ENCODE data around the gene DDX3X.
A peak's percentile ranks its signal among the peaks of the same experiment; 100 is the strongest.
"Not testable (repeated sequence)": the region's sequence is repeated elsewhere in the genome, so short reads cannot be mapped to it uniquely, and the experiment has no call there.

DDX3X gene

DNA sequence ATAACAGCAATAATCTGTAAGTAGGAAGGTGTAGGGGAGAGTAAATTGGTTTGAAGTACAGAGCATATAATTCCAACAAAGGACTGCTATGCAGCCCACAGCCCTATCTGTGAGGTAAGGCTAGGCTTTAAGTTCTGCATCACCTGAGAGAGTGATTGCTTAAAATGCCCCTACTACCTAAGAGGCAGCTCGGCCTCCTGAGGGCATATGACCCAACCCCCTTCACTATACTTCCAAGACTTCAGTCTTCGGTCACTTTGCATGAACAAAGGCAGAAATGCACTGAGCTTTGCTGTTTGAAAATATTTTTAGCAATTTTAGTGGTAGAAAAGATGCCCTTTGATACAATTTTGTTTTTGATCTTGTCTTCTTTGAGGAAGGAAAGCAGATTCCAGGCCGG is 4.9 kb upstream of the DDX3X start:
- DNase-seq (ENCODE audit: low read depth in 2 of 2) = no peak

DNA sequence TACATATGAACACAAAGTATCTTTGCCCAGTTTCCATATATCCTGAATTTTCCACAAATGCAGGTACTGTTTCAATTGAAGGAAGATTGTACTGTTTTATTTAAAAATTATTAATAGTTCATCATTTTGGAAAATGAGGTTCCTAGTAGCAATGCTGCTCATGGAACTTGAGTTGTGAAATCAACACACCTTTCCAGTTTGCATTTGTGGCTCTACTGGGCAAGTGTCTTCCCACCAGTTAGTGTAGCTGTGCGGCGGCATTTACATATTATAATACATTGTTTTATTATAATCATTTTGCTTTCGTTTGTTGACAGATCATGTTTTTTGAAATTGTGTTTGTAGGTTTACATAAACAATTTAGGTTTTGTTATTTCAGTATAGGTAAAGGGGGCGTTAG is 2.0 kb upstream of the DDX3X start:
- DNase-seq (ENCODE audit: low read depth in 2 of 2) = no peak

DNA sequence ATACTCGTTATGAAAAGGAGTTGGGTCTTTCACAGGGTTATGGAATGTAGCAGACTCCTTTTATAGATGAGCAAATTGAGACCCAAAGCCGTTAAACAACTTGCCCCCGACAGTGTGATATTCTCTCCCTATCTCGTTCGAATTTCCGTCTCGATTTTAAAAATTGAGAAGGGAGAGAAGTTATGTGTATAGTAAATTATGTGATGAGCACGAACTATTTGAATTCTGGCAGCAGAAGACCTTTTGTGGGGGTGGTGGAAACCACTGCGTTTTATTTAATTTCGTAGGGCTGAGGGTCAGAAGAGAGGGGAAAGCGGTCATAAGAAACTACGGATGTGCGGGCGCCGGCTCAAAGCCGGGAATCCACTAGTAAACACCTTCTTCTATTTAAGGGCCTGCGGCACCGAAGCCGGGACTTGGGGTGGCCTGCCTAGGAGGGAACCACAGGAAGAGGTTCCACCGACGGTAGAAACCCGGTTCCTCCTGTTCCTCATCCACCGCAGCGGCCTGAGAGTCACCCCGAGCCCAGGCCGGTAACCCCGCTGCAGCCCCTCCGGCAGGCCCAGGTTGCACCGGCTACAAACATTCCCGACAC is 1.5 kb upstream of the DDX3X start:
- DNase-seq (ENCODE audit: low read depth in 2 of 2) = no peak

DNA sequence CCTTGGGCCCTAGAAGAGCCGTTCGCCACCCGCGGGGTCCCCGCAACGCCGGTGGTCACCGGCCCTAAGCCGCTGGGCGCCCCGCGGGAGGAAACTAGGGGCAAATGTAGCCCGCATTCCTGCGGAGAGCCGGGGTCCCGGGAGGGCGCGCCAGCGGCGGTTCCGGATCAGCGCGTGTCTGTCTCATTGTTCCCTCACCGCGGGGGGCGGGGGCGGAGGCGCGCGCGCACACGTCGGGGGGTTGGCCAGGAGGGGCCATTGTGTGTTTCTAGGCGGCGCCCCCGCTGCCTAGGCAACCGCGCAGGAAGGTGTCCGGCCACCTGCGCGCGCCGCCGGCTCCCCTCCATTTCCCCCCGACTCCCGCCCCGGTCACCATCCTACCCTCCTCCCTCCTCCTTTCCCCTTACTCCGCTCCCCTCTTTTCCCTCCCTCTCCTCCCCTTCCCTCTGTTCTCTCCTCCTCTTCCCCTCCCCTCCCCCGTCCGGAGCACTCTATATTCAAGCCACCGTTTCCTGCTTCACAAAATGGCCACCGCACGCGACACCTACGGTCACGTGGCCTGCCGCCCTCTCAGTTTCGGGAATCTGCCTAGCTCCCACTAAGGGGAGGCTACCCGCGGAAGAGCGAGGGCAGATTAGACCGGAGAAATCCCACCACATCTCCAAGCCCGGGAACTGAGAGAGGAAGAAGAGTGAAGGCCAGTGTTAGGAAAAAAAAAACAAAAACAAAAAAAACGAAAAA is 789 bp upstream of the DDX3X start:
- peak; percentile 73 to 87 for DNase-seq (ENCODE audit: low read depth in 2 of 2)

DNA sequence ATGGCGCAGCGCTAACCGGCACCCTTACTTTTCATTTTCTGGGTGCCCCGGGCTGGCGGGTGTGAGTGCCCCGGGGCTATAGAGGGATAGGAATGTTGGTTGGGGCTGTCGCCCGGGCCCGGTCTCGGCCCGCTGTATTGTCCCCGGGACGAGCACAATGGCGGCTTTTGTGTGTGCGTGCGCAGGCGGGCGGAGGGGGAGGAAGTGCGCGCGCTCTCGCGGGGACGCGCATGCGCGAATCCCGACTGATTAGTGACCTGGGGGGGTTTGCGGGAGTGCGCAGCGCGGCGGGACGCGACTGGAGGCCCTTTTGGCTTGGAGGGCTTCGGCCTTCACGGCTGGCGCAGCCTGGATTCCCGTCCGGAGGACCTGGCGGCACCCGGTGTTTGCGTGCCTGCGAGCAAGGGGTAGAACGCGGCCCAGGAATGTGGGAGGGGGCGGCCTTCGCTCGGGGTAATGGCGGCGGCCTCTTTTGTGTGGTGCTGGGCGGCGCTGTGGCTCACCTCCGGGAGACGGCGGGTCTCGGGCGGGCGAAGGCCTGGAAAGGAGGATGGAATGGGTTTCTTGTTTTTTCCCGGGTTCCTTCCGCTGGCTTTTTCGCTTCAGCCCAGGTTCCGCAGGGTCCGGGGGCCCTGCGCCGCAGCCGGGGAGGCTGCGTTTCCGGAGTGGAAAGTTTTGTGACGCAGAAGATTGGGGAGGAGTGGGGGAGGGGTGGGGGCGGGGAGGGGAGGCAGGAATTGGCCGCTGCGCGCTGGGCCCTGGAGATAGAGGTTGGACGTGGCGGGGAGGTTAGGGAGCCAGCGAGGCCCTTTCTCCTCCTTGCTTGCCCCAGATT is 618 bp downstream of the DDX3X start:
- peak; percentile 49 to 75 for DNase-seq (ENCODE audit: low read depth in 2 of 2)

DNA sequence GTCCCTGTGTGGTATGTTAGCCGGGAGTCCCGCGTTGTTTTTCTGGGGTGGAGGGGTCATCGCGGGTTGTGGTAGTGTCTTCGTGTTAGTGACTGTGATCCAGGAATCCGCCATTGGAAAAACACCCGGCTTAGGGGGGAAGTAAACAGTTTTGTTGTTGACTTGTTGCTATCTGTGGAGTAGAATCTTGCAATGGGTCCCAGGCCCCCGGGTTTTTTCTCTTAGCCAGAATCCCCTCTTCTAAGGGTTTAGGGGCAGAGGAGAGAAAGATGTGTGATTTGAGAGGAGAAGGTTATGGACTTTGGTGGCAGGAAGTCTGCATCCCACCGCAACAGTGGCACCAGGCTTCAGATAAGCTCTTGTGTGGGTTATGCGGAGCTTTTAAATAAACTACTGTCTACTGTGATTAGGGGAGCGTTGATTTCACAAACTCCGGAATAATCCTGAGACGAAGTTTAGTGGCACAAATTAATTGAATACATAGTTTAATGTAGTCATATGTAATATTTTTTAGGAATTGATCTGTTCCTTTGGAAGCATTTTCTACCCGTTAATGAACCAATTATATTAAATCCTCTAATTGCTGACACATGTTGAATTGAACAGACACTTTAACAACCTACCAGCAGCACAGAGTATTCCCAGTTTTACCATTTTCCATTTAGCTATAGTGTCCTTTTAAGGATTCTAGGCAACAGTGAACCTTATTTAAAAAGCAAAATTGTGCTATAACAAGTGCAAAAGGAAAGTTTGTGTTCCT is 1.4 kb downstream of the DDX3X start:
- no peak for DNase-seq (ENCODE audit: low read depth in 2 of 2)

DNA sequence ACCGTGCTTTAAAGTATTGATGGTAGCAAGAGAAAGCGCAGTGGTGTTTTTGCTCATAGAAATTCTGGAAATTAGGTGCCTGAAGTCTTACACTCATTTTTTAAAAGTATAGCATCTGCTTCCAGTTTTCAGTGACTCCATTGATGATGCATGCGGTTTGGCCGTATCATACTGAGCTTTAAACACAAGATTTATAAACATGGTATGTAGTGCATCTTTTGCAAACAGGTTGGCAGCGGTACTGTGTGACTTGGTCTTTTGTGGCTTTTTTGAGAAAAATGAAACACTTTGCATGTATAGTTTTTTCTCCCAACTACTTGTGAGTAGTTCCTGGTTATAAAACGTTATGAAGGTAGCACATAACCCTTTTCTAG is 2.0 kb downstream of the DDX3X start:
- DNase-seq (ENCODE audit: low read depth in 2 of 2) = no peak

DNA sequence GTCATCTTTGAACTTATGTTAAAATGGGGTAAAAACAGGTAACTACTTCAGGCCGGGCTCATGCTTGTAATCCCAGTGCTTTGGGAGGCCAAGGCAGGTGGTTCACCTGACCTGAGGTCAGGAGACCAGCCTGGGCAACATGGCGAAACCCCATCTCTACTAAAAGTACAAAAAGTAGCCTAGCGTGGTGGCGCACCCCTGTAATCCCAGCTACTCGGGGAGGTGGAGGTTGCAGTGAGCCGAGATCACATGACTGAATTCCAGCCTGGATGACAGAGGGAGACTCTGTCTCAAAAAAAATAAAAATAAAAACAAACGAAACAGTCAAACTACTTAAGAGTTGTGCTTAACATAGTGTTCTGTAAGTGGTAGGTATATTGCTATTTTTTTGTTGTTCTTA is 2.5 kb downstream of the DDX3X start:
- no peak for DNase-seq (ENCODE audit: low read depth in 2 of 2)

DNA sequence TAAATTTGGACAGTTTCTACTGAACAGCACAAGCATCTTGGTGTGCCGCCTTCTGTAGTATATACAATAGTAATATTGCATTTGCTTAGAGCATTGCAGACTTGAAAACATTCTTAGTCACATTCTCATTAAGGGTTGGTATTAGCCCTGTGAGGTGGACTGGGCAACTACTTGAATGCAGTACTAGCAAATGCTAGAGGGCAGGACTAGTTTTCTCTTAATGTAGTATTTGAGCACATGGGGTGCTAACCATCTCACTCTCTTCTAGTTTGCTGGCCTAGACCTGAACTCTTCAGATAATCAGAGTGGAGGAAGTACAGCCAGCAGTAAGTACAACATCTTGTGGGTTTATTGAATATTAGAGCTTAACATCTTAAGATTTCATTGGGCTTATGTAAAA is 3.2 kb downstream of the DDX3X start:
- no peak for DNase-seq (ENCODE audit: low read depth in 2 of 2)

DNA sequence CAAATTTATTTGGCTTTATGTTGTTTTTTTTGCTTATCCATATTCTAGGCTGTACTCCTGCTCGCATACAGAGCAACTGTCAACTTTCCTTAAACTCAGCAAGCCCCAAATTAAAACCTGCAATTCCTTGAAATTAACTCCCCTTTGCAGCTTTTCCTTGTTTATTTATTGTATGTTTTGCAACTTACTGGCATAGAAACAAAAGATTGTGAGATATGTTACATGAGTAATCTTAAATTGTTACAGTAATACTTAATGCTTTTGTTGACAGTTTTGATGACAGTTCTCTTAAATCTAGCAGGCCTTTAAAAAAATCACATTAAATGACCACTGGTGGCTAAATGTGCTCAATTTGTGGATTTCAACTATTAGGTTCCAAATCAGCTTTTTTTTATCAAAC is 4.5 kb downstream of the DDX3X start:
- no peak for DNase-seq (ENCODE audit: low read depth in 2 of 2)

DNA sequence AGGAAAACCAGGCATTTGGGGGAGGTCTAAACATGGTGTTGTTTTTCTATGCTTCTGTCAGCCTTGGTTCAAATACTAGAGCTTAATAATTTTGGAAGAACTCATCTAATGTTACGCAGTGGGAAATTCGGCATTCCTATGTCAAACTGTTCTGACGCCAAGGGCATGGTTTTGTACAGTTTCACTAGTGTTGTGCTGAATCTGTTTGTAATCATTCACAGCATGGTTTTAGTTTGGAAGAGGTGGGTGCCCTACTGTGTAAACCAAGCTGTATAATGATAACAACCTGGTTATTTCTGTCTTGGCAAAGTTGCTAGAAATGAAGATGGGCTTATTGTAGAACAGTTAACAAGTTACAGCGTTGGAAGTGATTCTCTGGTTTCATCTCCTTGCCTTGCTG is 5.2 kb downstream of the DDX3X start:
- DNase-seq (ENCODE audit: low read depth in 2 of 2) = no peak

DNA sequence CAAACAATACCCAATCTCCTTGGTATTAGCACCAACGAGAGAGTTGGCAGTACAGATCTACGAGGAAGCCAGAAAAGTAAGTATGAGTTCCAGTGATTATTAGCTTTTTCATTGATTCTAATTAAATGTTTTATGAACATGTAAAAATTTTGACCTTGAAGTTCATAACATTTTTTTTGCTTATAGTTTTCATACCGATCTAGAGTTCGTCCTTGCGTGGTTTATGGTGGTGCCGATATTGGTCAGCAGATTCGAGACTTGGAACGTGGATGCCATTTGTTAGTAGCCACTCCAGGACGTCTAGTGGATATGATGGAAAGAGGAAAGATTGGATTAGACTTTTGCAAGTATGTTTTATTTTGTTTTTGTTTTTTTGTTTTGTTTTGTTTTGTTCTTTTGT is 10.1 kb downstream of the DDX3X start:
- DNase-seq (ENCODE audit: low read depth in 2 of 2) = no peak

DNA sequence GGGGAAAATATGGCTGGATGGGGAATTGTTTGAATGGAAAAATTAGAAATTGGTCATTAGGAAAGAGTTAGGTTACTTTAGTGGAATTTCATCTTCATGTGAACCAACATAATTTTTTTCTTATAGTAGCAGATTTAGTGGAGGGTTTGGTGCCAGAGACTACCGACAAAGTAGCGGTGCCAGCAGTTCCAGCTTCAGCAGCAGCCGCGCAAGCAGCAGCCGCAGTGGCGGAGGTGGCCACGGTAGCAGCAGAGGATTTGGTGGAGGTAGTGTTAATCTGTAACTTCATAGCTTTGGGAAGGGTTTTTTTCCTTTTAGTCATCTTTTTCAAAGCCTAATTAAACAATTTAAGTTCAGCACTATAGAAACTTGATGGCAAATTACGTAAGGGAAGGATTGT is 13.2 kb downstream of the DDX3X start:
- no peak for DNase-seq (ENCODE audit: low read depth in 2 of 2)

DNA sequence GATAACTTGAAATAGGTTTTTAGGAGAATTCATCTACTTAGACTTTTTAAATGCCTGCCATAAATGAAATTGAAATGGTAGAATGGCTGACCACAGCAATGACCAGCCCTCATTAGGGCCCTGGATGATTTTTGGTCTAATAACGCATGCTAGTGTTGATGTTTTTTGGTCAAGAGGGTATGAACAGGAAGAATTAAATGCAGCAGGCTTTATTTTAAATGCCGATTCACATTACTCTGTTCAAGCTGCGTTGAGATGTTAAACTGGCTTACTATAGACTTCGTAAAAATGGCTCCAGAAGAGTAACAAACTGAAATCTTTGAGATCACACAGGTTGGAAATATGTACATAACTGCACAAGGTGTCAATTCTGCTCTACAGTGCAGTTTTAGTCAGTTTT is 14.6 kb downstream of the DDX3X start:
- no peak for DNase-seq (ENCODE audit: low read depth in 2 of 2)

DNA sequence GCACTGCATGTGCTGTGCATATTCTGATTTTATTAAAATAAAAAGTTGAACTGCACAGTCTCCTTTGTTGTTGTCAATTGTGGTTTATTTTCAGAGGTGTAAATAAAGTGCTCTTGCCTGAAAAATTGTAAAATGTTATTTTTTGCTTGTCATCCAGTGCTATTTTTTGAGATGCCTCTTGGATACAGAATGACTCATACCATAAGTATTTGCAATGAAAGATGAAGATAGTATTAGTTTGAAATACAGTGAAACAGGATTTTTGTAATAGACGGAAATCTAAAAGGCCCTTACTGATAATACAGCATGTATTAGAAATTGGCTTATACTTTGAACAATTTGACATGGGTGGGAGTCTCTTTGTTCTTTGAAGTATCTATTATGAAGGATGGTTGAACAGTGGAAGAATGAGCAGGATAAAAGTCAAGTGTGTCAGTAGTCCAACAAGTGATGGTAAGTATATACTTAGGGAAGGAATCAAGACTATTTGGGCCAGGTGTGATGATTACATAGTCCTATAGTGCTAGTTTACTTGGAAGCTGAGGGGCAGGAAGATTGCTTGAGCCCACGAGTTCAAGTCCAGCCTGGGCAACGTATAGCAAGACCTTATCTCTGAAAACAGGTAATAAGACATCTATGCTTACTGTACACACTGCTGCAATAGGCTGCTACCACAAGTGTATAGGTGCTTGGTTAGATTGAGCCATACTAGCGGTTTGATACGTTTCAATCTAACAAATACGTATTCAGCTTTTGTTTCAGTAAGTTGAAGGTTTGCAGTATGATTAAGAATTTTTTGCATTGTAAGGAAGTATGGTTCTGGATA is 16.4 kb downstream of the DDX3X start:
- DNase-seq (ENCODE audit: low read depth in 2 of 2) = no peak

DNA sequence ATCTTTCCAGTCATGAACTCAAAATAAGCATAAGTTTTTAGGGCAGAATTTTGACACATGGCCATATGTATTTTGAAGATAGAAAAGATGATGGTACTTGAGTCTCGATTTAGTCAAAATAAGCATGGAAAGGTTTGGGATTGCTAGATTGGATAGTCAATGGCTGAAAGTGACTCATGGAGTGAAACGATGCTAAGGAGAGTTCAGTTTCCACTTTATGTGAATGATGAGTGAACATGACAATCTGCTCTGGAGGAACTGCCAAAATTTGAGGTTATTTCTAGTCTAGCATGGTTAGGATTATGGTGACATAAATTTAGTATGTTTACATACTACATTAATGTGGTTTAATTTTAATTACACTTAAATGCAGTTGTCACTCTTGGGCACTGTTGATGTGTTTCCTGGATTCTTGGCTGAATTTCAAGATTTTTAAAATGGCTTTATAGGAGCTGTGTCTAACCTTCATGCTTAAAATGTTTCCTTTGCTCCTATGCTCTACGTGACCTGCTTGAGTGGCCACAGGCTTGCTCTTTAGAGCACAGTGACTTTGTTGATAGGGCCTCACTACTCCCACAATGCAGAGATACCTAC is 17.1 kb downstream of the DDX3X start:
- no peak for DNase-seq (ENCODE audit: low read depth in 2 of 2)

DNA sequence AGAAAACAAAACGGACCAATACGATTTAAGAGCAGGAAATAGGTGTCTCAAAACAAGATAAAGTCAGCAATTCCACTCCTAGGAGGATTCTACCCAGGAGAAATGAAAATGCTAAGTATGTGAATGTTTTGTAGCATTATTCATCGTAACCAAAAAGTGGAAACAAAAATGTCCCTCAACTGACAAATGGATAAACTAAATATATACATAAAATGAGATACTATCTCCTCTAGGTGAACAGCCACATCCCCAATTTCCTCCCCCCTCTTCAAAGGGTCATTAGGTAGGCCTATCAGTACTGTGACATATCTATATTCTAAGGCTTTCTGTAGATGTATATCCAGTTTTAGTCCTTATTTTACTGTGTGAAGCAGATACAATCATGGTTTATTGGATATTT is 18.0 kb downstream of the DDX3X start:
- DNase-seq (ENCODE audit: low read depth in 2 of 2) = no peak

DNA sequence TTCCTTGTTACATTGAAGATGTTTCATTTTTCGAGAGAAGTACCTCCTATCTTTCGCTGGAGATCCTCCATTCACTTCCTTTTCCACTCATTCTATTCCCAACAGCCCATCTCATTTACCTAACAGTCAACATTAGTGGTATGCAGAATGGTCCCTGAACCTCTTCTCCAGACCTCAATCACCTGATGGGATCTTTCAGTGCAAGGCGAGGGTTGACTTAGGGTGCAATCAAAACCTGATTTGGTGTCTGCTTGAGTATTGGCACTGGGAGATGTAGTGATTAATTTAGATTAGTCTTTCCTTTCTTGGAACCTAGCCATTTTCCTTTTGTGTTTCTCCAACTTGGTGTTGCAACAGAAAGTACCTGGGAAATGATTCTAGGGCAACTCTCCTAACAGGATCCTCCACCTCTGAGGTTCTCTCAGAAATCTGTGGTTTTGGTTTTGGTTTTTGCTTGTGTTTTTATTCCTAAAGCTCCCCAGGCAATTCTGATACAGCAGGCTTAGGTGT is 18.4 kb downstream of the DDX3X start:
- no peak for DNase-seq (ENCODE audit: low read depth in 2 of 2)

DNA sequence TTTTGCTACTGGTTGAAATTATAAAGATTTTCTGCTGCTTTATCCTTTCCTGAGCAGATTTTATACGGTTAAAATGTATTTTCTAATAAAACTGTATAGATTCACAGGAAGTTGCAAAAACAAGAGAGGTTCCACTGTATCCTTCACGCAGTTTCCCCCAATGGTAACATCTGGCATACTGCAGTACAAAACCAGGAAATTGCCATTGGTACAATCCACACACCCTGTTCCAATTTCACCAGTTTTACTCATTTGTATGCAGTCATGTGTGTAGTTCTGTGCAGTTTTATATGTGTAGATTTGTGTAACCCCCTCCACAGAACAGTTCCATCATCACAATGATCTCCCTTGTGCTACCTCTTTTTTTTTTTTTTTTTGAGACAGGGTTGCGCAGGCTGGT is 20.0 kb downstream of the DDX3X start:
- no peak for DNase-seq (ENCODE audit: low read depth in 2 of 2)

DNA sequence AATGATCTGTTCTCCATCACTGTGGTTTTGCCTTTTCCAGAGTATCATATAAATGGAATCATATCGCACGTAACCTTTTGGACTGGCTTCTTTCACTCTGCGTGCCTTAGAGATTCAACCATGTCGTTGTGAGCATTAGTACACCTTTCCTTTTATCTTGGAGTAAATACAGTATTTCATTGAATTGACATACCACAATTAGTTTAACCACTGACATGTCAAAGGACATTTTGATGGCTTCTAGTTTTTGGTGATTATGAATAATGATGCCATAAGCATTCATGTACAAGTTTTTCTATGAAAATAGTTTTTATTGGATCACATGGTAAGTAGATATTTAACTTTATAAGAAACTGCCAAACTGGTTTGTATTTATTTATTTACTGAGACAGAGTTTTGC is 35.2 kb downstream of the DDX3X start:
- no peak for DNase-seq (ENCODE audit: low read depth in 2 of 2)

DNA sequence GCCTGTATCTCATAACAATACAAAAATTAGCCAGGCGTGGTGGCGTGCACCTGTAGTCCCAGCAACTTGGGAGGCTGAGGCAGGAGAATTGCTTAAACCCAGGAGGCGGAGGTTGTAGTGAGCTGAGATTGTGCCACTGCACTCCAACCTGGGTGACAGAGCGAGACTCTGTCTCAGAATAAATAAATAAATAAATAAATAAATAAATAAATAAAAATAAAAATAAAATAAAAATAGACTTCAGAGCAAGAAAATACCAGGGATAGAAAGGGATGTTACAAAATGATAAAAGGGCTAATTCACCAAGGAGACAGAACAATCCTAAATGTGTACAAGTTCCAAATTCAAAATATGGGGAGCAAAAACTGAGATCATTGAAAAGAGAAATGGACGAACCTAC is 37.6 kb downstream of the DDX3X start:
- not testable (repeated sequence) for DNase-seq (ENCODE audit: low read depth in 2 of 2)
